Measurements from ENCODE around the gene PRIM1.
"Not testable (repeated sequence)": the region's sequence is repeated elsewhere in the genome, so short reads cannot be mapped to it uniquely, and the experiment has no call there.

PRIM1 gene

GRCh38 chr12:56759263-56759908 lies 7.3 kb upstream of the PRIM1 start:
- no peak for DNase-seq

- DNase-seq = no peak
These were observed 6.7 kb upstream of the PRIM1 start for GRCh38 chr12:56758728-56759262.

- not testable (repeated sequence) for DNase-seq
These were observed 5.8 kb upstream of the PRIM1 start for GRCh38 chr12:56757971-56758370.

- no peak for DNase-seq
These were observed 1.4 kb upstream of the PRIM1 start for GRCh38 chr12:56753566-56753965.

GRCh38 chr12:56750596-56750995 lies 1.5 kb downstream of the PRIM1 start:
- DNase-seq = not testable (repeated sequence)

- peak; percentile 60 for DNase-seq
These were observed 2.3 kb downstream of the PRIM1 start for GRCh38 chr12:56749853-56750252.

- no peak for DNase-seq
These were observed 2.8 kb downstream of the PRIM1 start for GRCh38 chr12:56749359-56749758.

GRCh38 chr12:56728139-56728861 lies 23.8 kb downstream of the PRIM1 start:
- no peak for DNase-seq

GRCh38 chr12:56726196-56726675 lies 25.9 kb downstream of the PRIM1 start:
- DNase-seq = not testable (repeated sequence)

- DNase-seq = no peak
These were observed 26.4 kb downstream of the PRIM1 start for GRCh38 chr12:56725723-56726102.

- DNase-seq = peak; percentile 96
These were observed 27.0 kb downstream of the PRIM1 start, which contains the start of gene NACA for GRCh38 chr12:56724972-56725722. Gene NACA (minus strand): TSS chr12:56725299. CDS start chr12:56724521, 778 bp downstream.

- no peak for DNase-seq
These were observed 27.5 kb downstream of the PRIM1 start for GRCh38 chr12:56724701-56724971.

GRCh38 chr12:56723889-56724700 lies 28.0 kb downstream of the PRIM1 start:
- DNase-seq = no peak

- no peak for DNase-seq
These were observed 28.8 kb downstream of the PRIM1 start for GRCh38 chr12:56723352-56723751.

GRCh38 chr12:56722832-56723231 lies 29.3 kb downstream of the PRIM1 start:
- DNase-seq = no peak

GRCh38 chr12:56721721-56722120 lies 30.4 kb downstream of the PRIM1 start:
- no peak for DNase-seq

- DNase-seq = no peak
These were observed 30.9 kb downstream of the PRIM1 start for GRCh38 chr12:56721216-56721615.

- no peak for DNase-seq
These were observed 31.4 kb downstream of the PRIM1 start for GRCh38 chr12:56720731-56721151.

- no peak for DNase-seq
These were observed 33.1 kb downstream of the PRIM1 start for GRCh38 chr12:56719056-56719455.

- no peak for DNase-seq
These were observed 33.5 kb downstream of the PRIM1 start for GRCh38 chr12:56718636-56719035.

GRCh38 chr12:56718149-56718548 lies 34.0 kb downstream of the PRIM1 start:
- DNase-seq = no peak
